Neural progenitor cell (in vitro differentiated cells): ENCODE measurements around the gene KLRF1. TPM values are rescaled to one million over a fixed set of nuclear protein-coding genes. Genes with fewer than 3 reads are reported as not detected.

Experiments used
- DNase-seq: peaks from one replicate; pipeline ENCODE4 v3.0.0-alpha.2; 2016; ENCODE audit warnings: low spot score
- H2AFZ ChIP-seq: fragments of 200-600 bp; sonication (generic); replicated peaks from 2 replicates; pipeline ENCODE4 v1.6.1; 2016; ENCODE audit warnings: antibody characterized with exemption
- H3F3A ChIP-seq: fragments of 200-600 bp; sonication (generic); 2 replicates; pipeline ENCODE4 v1.6.1; 2016; ENCODE audit warnings: antibody characterized with exemption, low read depth
- H3K27ac ChIP-seq: fragments of 200-600 bp; sonication (generic); 2 replicates; pipeline ENCODE4 v1.5.1; 2016; ENCODE audit warnings: mild to moderate bottlenecking
- H3K27me3 ChIP-seq: fragments of 200-600 bp; sonication (generic); 2 replicates; pipeline ENCODE4 v1.6.1; 2016; ENCODE audit warnings: mild to moderate bottlenecking, moderate library complexity
- H3K36me3 ChIP-seq: fragments of 200-600 bp; sonication (generic); 2 replicates; pipeline ENCODE4 v1.5.1; 2016
- H3K4me1 ChIP-seq: fragments of 200-600 bp; sonication (generic); 2 replicates; pipeline ENCODE4 v1.6.1; 2016; ENCODE audit warnings: mixed run types
- H3K4me2 ChIP-seq: fragments of 200-600 bp; sonication (generic); 2 replicates; pipeline ENCODE4 v1.6.1; 2016
- H3K4me3 ChIP-seq: fragments of 200-600 bp; sonication (generic); 2 replicates; pipeline ENCODE4 v1.5.1; 2016
- H3K79me2 ChIP-seq: fragments of 200-600 bp; sonication (generic); 2 replicates; pipeline ENCODE4 v1.6.1; 2016; ENCODE audit warnings: low read depth
- H3K9ac ChIP-seq: fragments of 200-600 bp; sonication (generic); 2 replicates; pipeline ENCODE4 v1.6.1; 2016
- H3K9me3 ChIP-seq: fragments of 200-600 bp; sonication (generic); 2 replicates; pipeline ENCODE4 v1.5.1; 2016; ENCODE audit warnings: low read depth
- H4K20me1 ChIP-seq: fragments of 200-600 bp; sonication (generic); 2 replicates; pipeline ENCODE4 v1.6.1; 2016; ENCODE audit warnings: low read depth
- H3K27ac Mint-ChIP-seq: 3 replicates; pipeline ENCODE4 v1.8.0; 2021; ENCODE audit warnings: mixed read lengths
- H3K27me3 Mint-ChIP-seq: 2 replicates; pipeline ENCODE4 v1.8.0; 2022; ENCODE audit warnings: low read depth, mild to moderate bottlenecking, inconsistent platforms, moderate library complexity, mixed read lengths; ENCODE audit not compliant: insufficient read depth
- H3K36me3 Mint-ChIP-seq: 3 replicates; pipeline ENCODE4 v1.8.0; 2021; ENCODE audit warnings: mixed read lengths
- H3K4me1 Mint-ChIP-seq: 3 replicates; pipeline ENCODE4 v1.8.0; 2021; ENCODE audit warnings: mixed read lengths
- H3K4me3 Mint-ChIP-seq: 3 replicates; pipeline ENCODE4 v1.8.0; 2021; ENCODE audit warnings: mild to moderate bottlenecking, moderate library complexity, mixed read lengths
- H3K9me3 Mint-ChIP-seq: 3 replicates; pipeline ENCODE4 v1.8.0; 2020; ENCODE audit warnings: mixed read lengths
- CTCF ChIP-seq: fragments of 200-600 bp; sonication (generic); IDR thresholded peaks from 2 replicates; pipeline ENCODE4 v1.5.1; 2017; ENCODE audit warnings: antibody characterized with exemption, mild to moderate bottlenecking
- EZH2 ChIP-seq: fragments of 200-600 bp; sonication (generic); IDR thresholded peaks from 2 replicates; pipeline ENCODE4 v1.6.1; 2017; ENCODE audit warnings: antibody characterized with exemption, mild to moderate bottlenecking, moderate library complexity
- EZH2phosphoT487 ChIP-seq: fragments of 200-600 bp; sonication (generic); IDR thresholded peaks from 2 replicates; pipeline ENCODE4 v1.6.1; 2017; ENCODE audit warnings: antibody characterized with exemption
- total RNA-seq: library from RNA; depleted of rRNA; stranded (reverse); fragments of >200 nt; gene quantifications from 2 replicates; pipeline ENCODE4 v1.2.3, GENCODE V29; 2015; ENCODE audit warnings: low replicate concordance

Gene KLRF1
- total RNA-seq, 1 donor from 2014 or later, result not detected

DNA sequence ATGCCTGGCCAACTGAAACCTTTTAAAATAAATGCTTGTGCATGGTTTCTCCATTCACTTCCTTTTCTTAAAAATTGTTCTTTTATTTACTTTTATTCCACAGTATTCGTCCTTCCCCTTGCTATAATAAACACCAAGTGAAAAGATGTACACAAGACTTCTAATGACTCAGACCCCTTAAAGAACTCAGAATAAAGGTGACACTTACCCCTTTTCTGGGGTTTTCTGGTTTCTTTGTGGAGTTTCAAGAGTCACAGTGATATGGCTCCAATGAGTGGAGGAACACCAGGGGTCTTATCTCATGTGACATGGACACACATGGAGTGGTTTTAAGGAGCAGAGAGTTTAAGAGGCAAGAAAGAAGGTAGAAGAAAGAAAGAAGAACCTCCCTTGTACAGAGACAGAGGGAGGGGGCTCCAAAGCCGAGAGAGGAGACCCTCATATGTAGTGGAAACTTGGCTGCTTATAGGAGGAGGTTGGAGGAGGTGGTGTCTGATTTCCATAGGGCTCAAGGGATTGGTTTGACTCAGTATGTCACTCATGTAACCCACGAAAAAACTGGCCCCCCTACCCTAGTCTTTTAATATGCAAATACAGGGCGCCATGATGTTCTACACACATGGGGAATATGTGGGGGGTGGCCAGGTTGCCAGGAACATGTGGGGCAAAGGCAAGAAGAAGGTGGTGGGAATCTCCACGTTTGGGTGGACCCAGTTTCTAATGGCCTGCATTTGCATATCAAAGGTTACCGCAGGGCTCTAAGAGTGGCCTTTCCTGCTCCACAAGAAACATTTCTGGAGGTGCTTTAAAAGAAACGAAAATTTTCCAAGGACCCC, 44.5 kb upstream of the KLRF1 start:
- Histone ChIP-seq H3K4me3 (no peak overlapping the region), H3K36me3 (no peaks in the 10 kb centered on the region), H3F3A (no peaks in the 10 kb centered on the region), H3K9me3 (no peaks in the 10 kb centered on the region), H3K79me2 (no peaks in the 10 kb centered on the region), H2AFZ (no peak overlapping the region), H3K27ac (no peak overlapping the region), H3K27me3 (no peaks in the 10 kb centered on the region), H3K4me1 (peaks cover 12% of the 10 kb centered on the region), H3K4me2 (no peak overlapping the region), H3K9ac (no peak overlapping the region), H4K20me1 (no peaks in the 10 kb centered on the region)
- Mint-ChIP-seq H3K36me3 (no peaks in the 10 kb centered on the region), H3K27ac (no peak overlapping the region), H3K4me3 (no peak overlapping the region), H3K4me1 (peaks cover 8% of the 10 kb centered on the region), H3K27me3 (no peaks in the 10 kb centered on the region), H3K9me3 (peaks cover 3% of the 10 kb centered on the region)
- no peak for DNase-seq
- TF ChIP-seq EZH2, result no peak
- TF ChIP-seq EZH2phosphoT487, result no peak
- TF ChIP-seq CTCF, result no peak

GRCh38 chr12:9784326-9784725, 43.0 kb upstream of the KLRF1 start:
- no peaks in the 10 kb centered on the region for H3K27me3 Mint-ChIP-seq
- no peak overlapping the region for H3K27ac Mint-ChIP-seq
- Histone ChIP-seq H4K20me1 (no peaks in the 10 kb centered on the region), H3K27ac (no peak overlapping the region), H3K27me3 (no peaks in the 10 kb centered on the region), H3K4me3 (no peak overlapping the region), H3K9ac (no peak overlapping the region), H3K36me3 (no peaks in the 10 kb centered on the region), H3K79me2 (no peaks in the 10 kb centered on the region), H2AFZ (no peak overlapping the region), H3F3A (no peaks in the 10 kb centered on the region), H3K4me2 (no peak overlapping the region), H3K9me3 (no peaks in the 10 kb centered on the region), H3K4me1 (peaks cover 12% of the 10 kb centered on the region)
- H3K4me1 Mint-ChIP-seq, result peaks cover 8% of the 10 kb centered on the region
- H3K9me3 Mint-ChIP-seq, result peaks cover 3% of the 10 kb centered on the region
- TF ChIP-seq CTCF (no peak), EZH2 (no peak), EZH2phosphoT487 (no peak)
- no peak overlapping the region for H3K4me3 Mint-ChIP-seq
- no peak for DNase-seq
- no peaks in the 10 kb centered on the region for H3K36me3 Mint-ChIP-seq

GRCh38 chr12:9784816-9785215, 42.5 kb upstream of the KLRF1 start:
- no peaks in the 10 kb centered on the region for H3F3A ChIP-seq
- no peaks in the 10 kb centered on the region for H3K36me3 ChIP-seq
- H3K4me3 ChIP-seq, result no peak overlapping the region
- no peaks in the 10 kb centered on the region for H3K79me2 ChIP-seq
- H2AFZ ChIP-seq, result no peak overlapping the region
- H3K27ac ChIP-seq, result no peak overlapping the region
- no peak overlapping the region for H3K4me3 Mint-ChIP-seq
- no peak for DNase-seq
- H4K20me1 ChIP-seq, result no peaks in the 10 kb centered on the region
- peaks cover 8% of the 10 kb centered on the region for H3K4me1 Mint-ChIP-seq
- H3K9ac ChIP-seq, result no peak overlapping the region
- peaks cover 12% of the 10 kb centered on the region for H3K4me1 ChIP-seq
- H3K36me3 Mint-ChIP-seq, result no peaks in the 10 kb centered on the region
- H3K9me3 Mint-ChIP-seq, result peaks cover 3% of the 10 kb centered on the region
- no peaks in the 10 kb centered on the region for H3K27me3 ChIP-seq
- H3K27ac Mint-ChIP-seq, result no peak overlapping the region
- no peaks in the 10 kb centered on the region for H3K9me3 ChIP-seq
- TF ChIP-seq EZH2phosphoT487 (no peak), CTCF (no peak), EZH2 (no peak)
- no peak overlapping the region for H3K4me2 ChIP-seq
- H3K27me3 Mint-ChIP-seq, result no peaks in the 10 kb centered on the region
